Keratinocyte (primary cell): ENCODE results near the gene TNFSF15. TPM values are rescaled to one million over a fixed set of nuclear protein-coding genes. Genes with fewer than 3 reads are reported as not detected.

ENCODE experiments used
- DNase-seq: peaks from one replicate; pipeline ENCODE4 v3.0.0-alpha.2; 2011; ENCODE audit warnings: low read depth, missing footprints, low spot score
- FAIRE-seq: peaks from 2 replicates; lab custom pipeline; 2011; peaks lifted over from hg19 to GRCh38; lab: Jason Lieb, UNC
- H2AFZ ChIP-seq: 2 replicates; pipeline ENCODE4 v1.6.0; 2012; ENCODE audit warnings: low read length, control low read depth, inconsistent platforms; ENCODE audit not compliant: control insufficient read depth
- H3K27ac ChIP-seq: 2 replicates; pipeline ENCODE4 v1.5.1; 2011; ENCODE audit warnings: low read length; ENCODE audit not compliant: control insufficient read depth, insufficient read depth
- H3K27me3 ChIP-seq: 3 replicates; pipeline ENCODE4 v1.6.0; 2011; ENCODE audit warnings: low read length; ENCODE audit not compliant: control insufficient read depth, insufficient read depth; ENCODE audit errors: extremely low read depth
- H3K36me3 ChIP-seq, 2 experiments: 2 replicates in 1 of 2; 3 replicates in 1 of 2; pipeline ENCODE4 v1.5.1; 2011; ENCODE audit warnings: low read length in 2 of 2, mild to moderate bottlenecking in 1 of 2; ENCODE audit not compliant: control insufficient read depth in 2 of 2, insufficient read depth in 2 of 2; ENCODE audit errors: extremely low read depth in 1 of 2
- H3K4me1 ChIP-seq: 3 replicates; pipeline ENCODE4 v1.5.1; 2011; ENCODE audit warnings: low read length; ENCODE audit not compliant: control insufficient read depth, insufficient read depth; ENCODE audit errors: extremely low read depth
- H3K4me2 ChIP-seq: 3 replicates; pipeline ENCODE4 v1.6.0; 2011; ENCODE audit warnings: low read depth, low read length; ENCODE audit not compliant: control insufficient read depth, insufficient read depth; ENCODE audit errors: extremely low read depth
- H3K4me3 ChIP-seq, 3 experiments: fragments of 200-600 bp in 1 of 3; sonication (generic) in 1 of 3; 2 replicates in 2 of 3; 3 replicates in 1 of 3; pipeline ENCODE4 v1.5.1; 2011 to 2016; ENCODE audit warnings: low read length in 3 of 3, mild to moderate bottlenecking in 3 of 3, control low read depth in 2 of 3, inconsistent platforms in 1 of 3, low read depth in 1 of 3, mixed read lengths in 1 of 3, mixed run types in 1 of 3, moderate library complexity in 1 of 3; ENCODE audit not compliant: control insufficient read depth in 2 of 3, insufficient read depth in 2 of 3; ENCODE audit errors: extremely low read depth in 1 of 3
- H3K79me2 ChIP-seq: 2 replicates; pipeline ENCODE4 v1.6.0; 2012; ENCODE audit warnings: low read length; ENCODE audit not compliant: control insufficient read depth, insufficient read depth
- H3K9ac ChIP-seq: 3 replicates; pipeline ENCODE4 v1.6.0; 2011; ENCODE audit warnings: low read length; ENCODE audit not compliant: control insufficient read depth, insufficient read depth; ENCODE audit errors: extremely low read depth
- H3K9me1 ChIP-seq: 3 replicates; pipeline ENCODE4 v1.6.0; 2011; ENCODE audit warnings: low read length; ENCODE audit not compliant: control insufficient read depth, insufficient read depth; ENCODE audit errors: extremely low read depth
- H3K9me3 ChIP-seq: 2 replicates; pipeline ENCODE4 v1.5.1; 2012; ENCODE audit warnings: low read depth, low read length; ENCODE audit not compliant: control insufficient read depth
- H4K20me1 ChIP-seq: 3 replicates; pipeline ENCODE4 v1.6.0; 2011; ENCODE audit warnings: low read length; ENCODE audit not compliant: control insufficient read depth, insufficient read depth; ENCODE audit errors: extremely low read depth
- CTCF ChIP-seq, 3 experiments: IDR thresholded peaks in 1 of 3; conservative IDR thresholded peaks in 1 of 3; optimal IDR thresholded peaks in 1 of 3; 2 replicates in 2 of 3; 3 replicates in 1 of 3; pipeline versions ENCODE3 to v1.5.1; 2011; ENCODE audit warnings: low read length in 3 of 3, mild to moderate bottlenecking in 3 of 3, moderate library complexity in 2 of 3, control low read depth in 1 of 3, inconsistent platforms in 1 of 3; ENCODE audit not compliant: insufficient read depth in 2 of 3; ENCODE audit errors: extremely low read depth in 1 of 3
- EZH2 ChIP-seq: IDR thresholded peaks from one replicate; pipeline ENCODE4 v1.6.1; 2012; ENCODE audit warnings: inconsistent platforms, mild to moderate bottlenecking, low read length, moderate library complexity
- dilution Hi-C: fragments of 300-500 bp; cut with MboI; formaldehyde crosslinking; loops from one replicate; pipeline ENCODE4 v1.7.0; 2020; ENCODE audit warnings: low sequenced_read_pairs; ENCODE audit not compliant: extremely low pct_ligation_motif_present
- polyA plus RNA-seq, 5 experiments: library from polyadenylated mRNA; depleted of rRNA in 3 of 5; stranded (reverse) in 3 of 5; stranded (forward) in 1 of 5; unstranded in 1 of 5; fragments of >200 nt; gene quantifications; 1 replicate in 1 of 5; 2 replicates in 3 of 5; 3 replicates in 1 of 5; pipeline versions ENCODE4 v1.2.1 to v1.2.3, GENCODE V29; 2011 to 2012; ENCODE audit warnings: missing spikeins in 2 of 5, low read depth in 1 of 5, low replicate concordance in 1 of 5

Gene TNFSF15
- polyA plus RNA-seq, 1 donor (not counting 4 experiments of a cell fraction or from before 2014, with no cell fraction given) = 1.1 TPM

GRCh38 chr9:114776683-114777399 lies 29.0 kb downstream of the TNFSF15 start:
- no peak overlapping the region for H3K4me2 ChIP-seq
- peaks cover 3% of the 10 kb centered on the region for H3K27me3 ChIP-seq
- H3K4me3 ChIP-seq = no peak overlapping the region
- no peaks in the 10 kb centered on the region for H3K79me2 ChIP-seq
- no peaks in the 10 kb centered on the region for H3K4me1 ChIP-seq
- H3K9ac ChIP-seq = no peak overlapping the region
- no peak for TF ChIP-seq EZH2
- TF ChIP-seq CTCF (optimal IDR thresholded peaks at IDR 0.05 in 1 of 3, IDR thresholded peaks at IDR 0.05 in 1 of 3, conservative IDR thresholded peaks at IDR 0.05 in 1 of 3; ENCODE audit: extremely low read depth in 1 of 3, insufficient read depth in 2 of 3, low read length in 3 of 3) = no peak
- no peak overlapping the region for H2AFZ ChIP-seq
- DNase-seq (no peak), FAIRE-seq (no peak)
- dilution Hi-C loops = no loop called here
- H4K20me1 ChIP-seq = no peaks in the 10 kb centered on the region
- no peak overlapping the region for H3K27ac ChIP-seq
- no peaks in the 10 kb centered on the region for H3K9me3 ChIP-seq
- no peaks in the 10 kb centered on the region for H3K36me3 ChIP-seq
- H3K9me1 ChIP-seq = no peaks in the 10 kb centered on the region

- peaks cover 3% of the 10 kb centered on the region for H3K27me3 ChIP-seq
- H2AFZ ChIP-seq = no peak overlapping the region
- no peak overlapping the region for H3K27ac ChIP-seq
- no peaks in the 10 kb centered on the region for H4K20me1 ChIP-seq
- H3K4me3 ChIP-seq = no peak overlapping the region
- no peaks in the 10 kb centered on the region for H3K36me3 ChIP-seq
- no peak overlapping the region for H3K9ac ChIP-seq
- dilution Hi-C loops = no loop called here
- H3K4me2 ChIP-seq = no peak overlapping the region
- TF ChIP-seq EZH2 (no peak), CTCF (optimal IDR thresholded peaks at IDR 0.05 in 1 of 3, IDR thresholded peaks at IDR 0.05 in 1 of 3, conservative IDR thresholded peaks at IDR 0.05 in 1 of 3; ENCODE audit: extremely low read depth in 1 of 3, insufficient read depth in 2 of 3, low read length in 3 of 3) (no peak)
- no peaks in the 10 kb centered on the region for H3K9me1 ChIP-seq
- H3K79me2 ChIP-seq = no peaks in the 10 kb centered on the region
- no peaks in the 10 kb centered on the region for H3K9me3 ChIP-seq
- no peaks in the 10 kb centered on the region for H3K4me1 ChIP-seq
- FAIRE-seq (no peak), DNase-seq (no peak)
Measured at GRCh38 chr9:114775981-114776380, 29.9 kb downstream of the TNFSF15 start.
